GM21529 (cell line): Measurements from ENCODE around the gene KRT4.

Source experiments
- ATAC-seq: cut with Tn5 transposase; IDR thresholded peaks from one replicate; pipeline ENCODE4 v1.9.1; 2021; ENCODE audit not compliant: unreplicated experiment

The KRT4 gene

GRCh38 chr12:52836491-52837412 is 22.8 kb upstream of the KRT4 start:
- ATAC-seq, result no peak

- no peak for ATAC-seq
Measured at GRCh38 chr12:52836042-52836466, 22.1 kb upstream of the KRT4 start.

- no peak for ATAC-seq
Measured at GRCh38 chr12:52835271-52836041, 21.5 kb upstream of the KRT4 start.

- ATAC-seq, result no peak
Measured at GRCh38 chr12:52834727-52835001, 20.7 kb upstream of the KRT4 start.

- ATAC-seq, result no peak
Measured at GRCh38 chr12:52833922-52834726, 20.2 kb upstream of the KRT4 start, which contains the start of gene KRT79. TSS of gene KRT79 (minus strand) at chr12:52834311. CDS start at chr12:52834260, 51 bp downstream.

GRCh38 chr12:52832985-52833905 is 19.3 kb upstream of the KRT4 start:
- no peak for ATAC-seq

- no peak for ATAC-seq
Measured at GRCh38 chr12:52832451-52832850, 18.5 kb upstream of the KRT4 start.

GRCh38 chr12:52831251-52831650 is 17.3 kb upstream of the KRT4 start:
- ATAC-seq, result no peak

- no peak for ATAC-seq
Measured at GRCh38 chr12:52829986-52830770, 16.3 kb upstream of the KRT4 start.

GRCh38 chr12:52828591-52829021 is 14.7 kb upstream of the KRT4 start:
- ATAC-seq, result no peak

GRCh38 chr12:52828156-52828555 is 14.2 kb upstream of the KRT4 start:
- no peak for ATAC-seq

GRCh38 chr12:52827499-52828090 is 13.7 kb upstream of the KRT4 start:
- ATAC-seq, result no peak

- no peak for ATAC-seq
Measured at GRCh38 chr12:52826611-52827498, 12.9 kb upstream of the KRT4 start.

GRCh38 chr12:52825961-52826360 is 12.0 kb upstream of the KRT4 start:
- ATAC-seq, result no peak

- no peak for ATAC-seq
Measured at GRCh38 chr12:52824741-52825410, 11.0 kb upstream of the KRT4 start.

- ATAC-seq, result no peak
Measured at GRCh38 chr12:52823761-52824450, 10.0 kb upstream of the KRT4 start.
